Brain pericyte (primary cell): Measurements from ENCODE around the gene HOXD8.

Experiments
- DNase-seq: peaks from one replicate; pipeline ENCODE4 v3.0.0-alpha.2; 2012; ENCODE audit warnings: low read depth, low spot score

Gene HOXD8

DNA sequence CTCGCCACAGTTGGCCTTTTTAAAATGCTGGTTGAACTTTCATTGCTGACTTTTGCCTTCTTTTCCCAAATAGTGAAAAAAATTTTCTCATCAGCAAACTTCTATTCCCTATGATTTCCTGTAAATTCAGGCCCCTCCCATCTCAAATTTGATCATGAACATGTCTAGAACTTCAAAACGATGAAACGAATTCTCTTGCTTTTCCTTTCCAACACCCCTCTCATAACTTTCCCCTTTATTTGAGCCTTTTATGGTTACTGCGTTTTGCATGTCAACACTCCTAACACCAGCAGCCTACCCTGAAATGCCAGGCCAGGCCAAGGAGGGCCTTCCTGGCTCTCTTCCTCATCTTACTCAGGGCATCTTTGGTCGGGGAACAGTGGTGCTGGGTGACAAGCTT, 38.6 kb upstream of the HOXD8 start:
- no peak for DNase-seq

DNA sequence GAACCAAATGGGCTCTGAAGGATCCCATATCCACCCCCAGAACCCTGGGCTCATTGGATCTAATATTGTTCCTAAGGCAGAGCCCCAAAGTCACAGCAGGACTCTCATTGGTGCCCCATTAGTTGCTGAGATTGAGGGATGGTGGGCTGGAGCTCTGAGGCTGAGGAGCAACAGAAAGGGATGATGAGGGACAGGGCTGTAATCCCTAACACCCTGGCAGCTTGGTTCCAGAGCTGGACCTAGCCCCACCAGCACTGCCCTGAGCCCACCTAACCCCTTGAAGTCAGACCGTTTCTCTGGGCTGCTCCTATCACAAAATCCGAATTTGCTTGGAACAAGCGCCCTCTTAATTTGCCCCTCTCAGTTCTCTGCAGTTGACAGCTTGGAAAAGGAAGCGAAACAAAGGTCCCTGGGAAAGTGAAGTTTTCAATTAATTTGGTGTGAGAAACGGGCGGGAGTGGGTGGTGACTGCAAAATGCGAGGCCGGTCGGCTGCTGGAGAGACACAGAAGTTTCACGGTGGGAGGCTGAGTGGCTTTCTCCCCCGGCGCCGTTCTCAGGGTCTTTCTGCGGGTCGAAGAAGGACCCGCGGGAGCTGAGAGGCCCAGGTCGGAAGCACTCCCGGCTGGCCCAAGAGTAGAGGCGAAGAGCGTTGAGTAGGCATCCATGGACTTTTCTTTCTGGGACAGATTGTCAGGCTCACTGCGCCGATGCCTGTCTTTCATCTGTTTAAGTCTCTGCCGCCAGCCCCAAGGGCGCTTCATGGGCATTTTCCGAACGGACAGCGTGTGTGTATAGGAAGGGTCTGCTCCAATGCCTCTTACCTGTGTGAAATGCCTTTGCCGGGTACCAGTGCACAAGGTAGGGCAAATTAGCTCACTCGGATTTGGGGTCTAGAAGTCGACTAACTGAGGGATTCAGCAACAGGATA, 37.9 kb upstream of the HOXD8 start:
- no peak for DNase-seq

DNA sequence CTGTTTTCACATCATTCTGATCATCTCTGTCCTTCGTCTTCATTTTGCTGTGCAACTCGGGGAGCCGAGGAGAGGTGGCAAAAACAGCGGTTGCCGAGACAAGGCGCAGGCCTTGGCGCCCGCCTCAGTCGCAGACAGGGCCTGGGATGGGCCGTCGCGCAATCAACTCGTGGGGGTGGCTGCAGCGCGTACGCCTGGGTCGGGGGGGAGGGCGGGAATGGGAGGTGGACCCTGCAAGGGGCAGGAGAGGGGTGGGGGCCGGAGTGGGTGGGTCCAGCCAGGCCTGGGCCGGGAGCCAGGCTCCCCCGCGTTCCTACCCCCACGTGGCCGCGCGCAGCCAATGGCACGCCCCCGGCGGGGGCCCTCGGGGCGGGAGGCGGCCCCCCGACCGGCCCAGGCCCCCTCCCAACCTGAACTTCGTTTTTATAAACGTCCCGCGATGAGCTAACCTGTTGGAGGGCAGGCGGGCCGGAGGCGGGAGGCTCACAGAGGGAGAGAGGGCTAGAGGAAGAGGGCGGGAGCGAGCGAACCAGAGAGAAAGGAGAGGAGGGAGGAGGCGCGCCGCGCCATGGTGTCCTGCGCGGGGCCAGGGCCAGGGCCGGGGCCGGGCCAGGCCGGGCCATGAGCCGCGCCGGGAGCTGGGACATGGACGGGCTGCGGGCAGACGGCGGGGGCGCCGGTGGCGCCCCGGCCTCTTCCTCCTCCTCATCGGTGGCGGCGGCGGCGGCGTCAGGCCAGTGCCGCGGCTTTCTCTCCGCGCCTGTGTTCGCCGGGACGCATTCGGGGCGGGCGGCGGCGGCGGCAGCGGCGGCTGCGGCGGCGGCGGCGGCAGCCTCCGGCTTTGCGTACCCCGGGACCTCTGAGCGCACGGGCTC, 37.0 kb upstream of the HOXD8 start, which contains the start of gene HOXD13:
Gene HOXD13 (plus strand): TSS at position 452 of the 875 bp plus-strand sequence. CDS start 170 bp downstream, at position 622.
- no peak for DNase-seq

DNA sequence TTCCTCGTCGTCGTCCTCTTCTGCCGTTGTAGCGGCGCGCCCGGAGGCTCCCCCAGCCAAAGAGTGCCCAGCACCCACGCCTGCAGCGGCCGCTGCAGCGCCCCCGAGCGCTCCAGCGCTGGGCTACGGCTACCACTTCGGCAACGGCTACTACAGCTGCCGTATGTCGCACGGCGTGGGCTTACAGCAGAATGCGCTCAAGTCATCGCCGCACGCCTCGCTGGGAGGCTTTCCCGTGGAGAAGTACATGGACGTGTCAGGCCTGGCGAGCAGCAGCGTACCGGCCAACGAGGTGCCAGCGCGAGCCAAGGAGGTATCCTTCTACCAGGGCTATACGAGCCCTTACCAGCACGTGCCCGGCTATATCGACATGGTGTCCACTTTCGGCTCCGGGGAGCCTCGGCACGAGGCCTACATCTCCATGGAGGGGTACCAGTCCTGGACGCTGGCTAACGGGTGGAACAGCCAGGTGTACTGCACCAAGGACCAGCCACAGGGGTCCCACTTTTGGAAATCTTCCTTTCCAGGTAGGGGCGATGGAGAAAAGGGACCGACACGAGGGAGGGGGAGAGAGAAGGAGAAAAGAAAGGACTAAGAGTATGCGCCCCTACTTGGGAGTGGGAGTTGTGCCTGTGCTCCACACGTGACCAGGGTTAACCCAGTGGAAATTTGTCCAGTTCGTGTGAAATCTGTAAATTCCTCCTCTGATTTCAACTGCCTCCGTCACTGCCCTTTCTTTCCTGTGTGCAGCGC, 36.2 kb upstream of the HOXD8 start:
- DNase-seq, result no peak

DNA sequence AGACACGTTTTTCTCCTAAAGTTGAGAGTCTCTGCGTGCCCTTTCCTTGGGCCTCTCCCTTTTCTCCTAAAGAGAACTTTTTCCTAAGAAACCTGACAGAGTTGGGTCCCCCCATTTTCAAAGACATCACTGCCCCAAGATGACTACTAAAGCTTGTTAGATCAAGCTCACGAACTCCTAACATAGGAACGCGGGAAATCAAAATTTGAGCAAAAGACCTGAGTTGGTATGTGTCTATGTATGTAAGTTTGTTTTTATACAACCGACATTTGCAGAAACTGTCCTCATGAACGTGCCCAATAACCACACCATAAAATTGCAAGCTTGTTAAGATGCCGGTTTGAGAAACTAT, 35.6 kb upstream of the HOXD8 start:
- DNase-seq, result no peak

DNA sequence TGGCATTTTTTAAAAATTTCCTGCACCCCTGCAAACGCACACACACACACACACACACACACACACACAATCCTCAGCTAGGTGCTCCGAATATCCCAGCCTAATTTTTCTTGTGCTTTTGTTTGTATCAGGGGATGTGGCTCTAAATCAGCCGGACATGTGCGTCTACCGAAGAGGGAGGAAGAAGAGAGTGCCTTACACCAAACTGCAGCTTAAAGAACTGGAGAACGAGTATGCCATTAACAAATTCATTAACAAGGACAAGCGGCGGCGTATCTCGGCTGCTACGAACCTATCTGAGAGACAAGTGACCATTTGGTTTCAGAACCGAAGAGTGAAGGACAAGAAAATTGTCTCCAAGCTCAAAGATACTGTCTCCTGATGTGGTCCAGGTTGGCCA, 35.2 kb upstream of the HOXD8 start:
- DNase-seq, result no peak

DNA sequence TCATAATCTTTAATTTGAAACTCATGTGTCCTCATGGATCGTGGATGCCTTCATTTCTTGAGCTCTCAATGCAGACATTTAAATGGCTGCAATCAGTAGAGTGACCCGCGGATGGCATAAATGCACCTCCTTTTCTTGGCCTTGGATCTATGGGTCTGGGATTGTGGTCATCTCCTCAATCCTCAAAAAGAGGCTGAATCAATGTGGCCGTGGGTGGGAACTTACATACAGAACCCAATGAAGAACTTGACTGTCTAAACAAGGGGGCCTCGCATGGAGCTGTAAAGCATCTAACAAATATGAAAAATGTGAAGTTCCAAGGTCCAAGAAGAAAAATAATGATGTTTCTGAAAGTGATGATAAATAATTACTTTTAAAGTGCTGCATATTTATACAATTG, 34.1 kb upstream of the HOXD8 start:
- no peak for DNase-seq

DNA sequence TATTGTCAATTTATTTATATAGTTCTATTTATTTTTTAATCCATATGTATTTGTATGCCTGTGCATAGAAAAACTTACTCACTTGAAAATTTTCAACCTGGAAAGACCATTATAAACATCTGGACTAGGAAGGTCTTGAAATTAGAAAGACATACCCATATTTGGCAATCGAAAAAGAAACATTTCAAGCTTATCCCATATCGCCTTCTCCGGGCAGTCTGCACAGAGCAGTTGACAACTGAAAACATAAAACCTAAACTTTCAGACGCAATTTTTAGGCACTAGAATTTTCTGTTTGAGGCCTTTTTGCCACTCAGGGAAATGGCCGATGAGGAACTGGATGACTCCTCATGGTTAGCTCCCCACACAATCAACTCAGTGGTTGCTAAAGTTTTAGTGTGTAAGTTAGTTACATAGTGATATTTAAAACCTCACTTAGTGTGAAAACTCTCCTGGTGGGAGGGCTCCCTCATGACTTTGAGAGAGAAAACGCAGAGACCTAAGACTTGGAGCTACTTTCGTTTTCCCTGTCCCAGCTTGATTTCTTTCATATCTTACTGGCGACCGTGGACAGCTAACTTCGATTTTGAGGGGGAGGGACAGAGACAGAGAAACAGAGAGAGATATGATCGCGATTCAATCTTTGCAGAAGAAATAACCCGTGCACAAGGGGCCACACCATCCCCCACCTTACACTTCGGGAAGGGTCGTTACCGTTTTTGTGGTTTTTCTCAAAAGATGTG, 33.1 kb upstream of the HOXD8 start:
- no peak for DNase-seq

DNA sequence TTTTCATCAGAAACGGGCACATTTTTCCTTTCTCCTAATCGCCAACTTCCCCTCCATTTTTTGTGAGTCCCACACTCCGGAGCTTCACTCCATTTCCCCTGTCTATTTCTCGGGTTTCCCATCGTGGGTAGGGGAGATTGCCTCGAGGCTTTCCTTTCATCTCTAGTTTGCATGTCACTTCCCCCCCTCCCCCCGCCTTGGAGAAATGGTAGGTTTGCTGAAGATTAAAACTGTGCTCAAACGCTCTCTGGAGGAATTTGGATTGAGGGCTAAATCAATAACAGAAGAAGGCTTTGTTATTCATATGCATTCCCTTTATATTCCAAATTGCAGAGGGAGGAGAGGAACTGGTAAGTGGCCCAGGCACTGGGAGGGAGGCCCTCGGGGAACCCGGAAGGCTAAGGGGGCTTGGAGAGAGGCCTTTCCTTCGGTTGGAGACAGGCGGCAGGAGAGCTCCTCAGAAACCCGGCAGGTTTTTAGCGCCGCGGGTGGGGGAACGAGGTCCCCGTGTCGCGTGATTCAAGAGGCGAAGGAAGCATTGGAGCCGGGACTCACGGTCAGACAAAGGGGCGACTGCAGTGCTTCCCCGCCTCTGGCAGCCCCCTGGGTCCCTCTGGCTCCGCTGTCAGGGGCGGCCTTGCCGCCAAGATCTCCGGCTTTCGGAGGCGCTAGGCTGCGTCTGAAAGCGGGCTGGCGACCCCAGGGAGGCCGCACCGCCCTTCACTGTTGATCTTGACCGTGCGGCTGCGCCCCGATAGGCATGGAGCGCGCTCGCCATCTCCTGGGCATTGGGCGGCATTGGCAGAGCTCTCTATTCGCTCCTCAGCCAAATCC, 32.3 kb upstream of the HOXD8 start:
- DNase-seq, result peak; percentile 20

DNA sequence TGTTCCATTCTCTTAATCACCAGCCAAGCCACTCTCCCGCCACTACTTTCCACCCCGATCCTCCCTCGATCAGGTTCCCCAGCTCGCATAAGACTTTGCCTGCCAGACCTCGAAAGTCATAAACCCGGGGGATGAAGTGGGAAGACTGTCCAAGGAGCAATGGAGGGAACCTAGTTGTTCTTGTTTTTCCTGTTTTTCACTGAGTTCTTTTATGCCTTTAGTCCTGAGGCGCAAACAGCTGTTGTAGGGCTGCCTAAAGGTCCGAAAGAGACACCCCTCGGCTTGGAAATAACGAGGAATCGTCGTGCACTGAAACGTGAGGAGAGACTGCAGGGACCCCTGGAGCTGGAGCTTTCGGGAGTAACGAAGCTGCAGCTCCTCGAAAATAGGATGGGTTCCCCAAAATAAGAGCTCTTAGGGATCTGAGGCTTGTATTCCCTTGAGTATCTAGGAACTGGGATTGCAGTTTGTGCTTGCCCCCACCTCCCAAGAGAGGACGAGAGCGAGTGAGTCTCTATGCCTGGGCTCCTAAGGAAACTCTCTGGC, 31.6 kb upstream of the HOXD8 start:
- DNase-seq, result no peak

DNA sequence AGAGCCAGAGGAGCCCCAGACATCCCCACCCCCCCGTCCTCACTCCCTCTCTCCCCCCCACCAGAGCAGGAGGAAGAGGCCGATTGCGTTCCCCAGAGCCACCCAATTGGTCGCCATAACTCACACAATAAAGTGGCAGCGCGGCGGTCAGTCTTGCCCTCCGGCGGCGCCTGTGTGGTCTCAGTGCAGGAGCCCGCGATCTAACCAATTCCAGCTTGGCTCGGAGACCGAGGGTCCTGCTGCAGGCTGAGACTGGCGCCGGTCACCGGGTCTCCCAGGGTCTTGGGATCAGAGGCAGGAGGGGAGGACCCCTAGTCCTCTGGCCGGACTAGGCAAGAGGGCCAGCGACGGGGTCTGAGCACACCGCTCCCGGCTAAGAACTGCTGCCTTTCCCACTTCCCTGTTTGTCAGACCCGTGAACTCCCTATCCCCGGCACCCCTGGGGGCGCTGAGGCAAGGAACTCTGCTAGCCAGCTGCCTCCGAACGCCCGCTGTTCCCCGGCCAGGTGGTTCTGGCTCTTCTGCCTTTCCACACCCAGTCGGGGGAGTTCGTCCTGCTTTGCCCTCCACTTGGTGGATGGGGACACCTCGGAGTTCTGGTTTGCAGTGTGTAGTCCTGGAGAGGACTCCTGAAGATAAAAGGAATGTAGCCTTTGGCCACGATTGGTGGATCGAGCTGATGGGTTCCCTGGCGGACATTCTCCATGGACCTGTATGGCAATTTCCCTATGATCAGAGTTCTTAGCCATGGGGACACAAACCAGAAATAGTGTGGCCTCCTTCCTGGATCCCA, 30.9 kb upstream of the HOXD8 start:
- DNase-seq, result no peak

DNA sequence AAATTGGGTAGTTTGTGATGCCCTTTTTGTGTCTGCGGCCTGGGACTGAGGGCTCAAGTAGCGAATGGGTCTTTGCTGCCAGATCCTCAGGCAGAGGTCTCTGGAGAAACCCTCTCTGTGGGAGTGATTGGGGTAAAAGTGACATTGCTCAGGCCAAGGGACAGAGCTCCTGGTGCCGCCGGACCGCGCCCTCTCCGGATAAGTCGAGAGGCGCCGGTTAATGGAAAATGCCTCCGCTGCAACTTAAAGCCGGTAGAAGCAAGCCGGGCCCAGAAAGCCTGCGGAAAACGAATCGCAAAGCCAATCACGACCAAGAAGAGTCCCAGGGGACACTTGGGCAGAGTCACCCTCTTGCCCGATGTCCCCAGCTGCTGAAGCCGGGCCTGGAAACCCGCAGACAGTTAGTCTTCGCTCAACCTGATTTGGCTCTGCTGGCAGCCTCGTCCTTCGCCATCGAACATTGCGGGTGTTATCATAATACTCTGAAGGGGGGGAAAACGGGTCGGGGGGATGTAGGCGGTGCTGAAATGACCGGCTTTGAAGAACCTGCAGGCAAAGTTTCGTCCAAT, 30.3 kb upstream of the HOXD8 start:
- no peak for DNase-seq

DNA sequence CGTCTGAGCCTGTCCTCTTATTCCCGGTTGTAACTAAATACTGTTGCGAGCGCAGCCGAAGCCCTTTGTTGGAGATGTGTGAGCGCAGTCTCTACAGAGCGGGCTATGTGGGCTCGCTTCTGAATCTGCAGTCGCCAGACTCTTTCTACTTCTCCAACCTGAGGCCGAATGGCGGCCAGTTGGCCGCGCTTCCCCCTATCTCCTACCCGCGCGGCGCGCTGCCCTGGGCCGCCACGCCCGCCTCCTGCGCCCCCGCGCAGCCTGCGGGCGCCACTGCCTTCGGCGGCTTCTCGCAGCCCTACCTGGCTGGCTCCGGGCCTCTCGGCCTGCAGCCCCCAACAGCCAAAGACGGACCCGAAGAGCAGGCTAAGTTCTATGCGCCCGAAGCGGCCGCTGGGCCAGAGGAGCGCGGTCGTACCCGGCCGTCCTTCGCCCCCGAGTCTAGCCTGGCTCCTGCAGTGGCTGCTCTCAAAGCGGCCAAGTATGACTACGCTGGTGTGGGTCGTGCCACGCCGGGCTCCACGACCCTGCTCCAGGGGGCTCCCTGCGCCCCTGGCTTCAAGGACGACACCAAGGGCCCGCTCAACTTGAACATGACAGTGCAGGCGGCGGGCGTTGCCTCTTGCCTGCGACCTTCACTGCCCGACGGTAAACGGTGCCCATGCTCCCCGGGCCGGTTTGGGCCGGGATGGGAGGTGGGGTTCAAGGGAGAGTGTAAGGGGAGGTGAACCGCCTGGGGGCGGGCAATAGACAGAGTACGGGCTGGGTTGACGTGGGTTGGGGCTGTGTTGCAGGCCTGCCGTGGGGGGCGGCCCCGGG, 29.6 kb upstream of the HOXD8 start, which contains the start of gene HOXD12:
Gene HOXD12 (plus strand): TSS at position 68 of the 819 bp plus-strand sequence. CDS start 7 bp downstream, at position 75.
- no peak for DNase-seq

DNA sequence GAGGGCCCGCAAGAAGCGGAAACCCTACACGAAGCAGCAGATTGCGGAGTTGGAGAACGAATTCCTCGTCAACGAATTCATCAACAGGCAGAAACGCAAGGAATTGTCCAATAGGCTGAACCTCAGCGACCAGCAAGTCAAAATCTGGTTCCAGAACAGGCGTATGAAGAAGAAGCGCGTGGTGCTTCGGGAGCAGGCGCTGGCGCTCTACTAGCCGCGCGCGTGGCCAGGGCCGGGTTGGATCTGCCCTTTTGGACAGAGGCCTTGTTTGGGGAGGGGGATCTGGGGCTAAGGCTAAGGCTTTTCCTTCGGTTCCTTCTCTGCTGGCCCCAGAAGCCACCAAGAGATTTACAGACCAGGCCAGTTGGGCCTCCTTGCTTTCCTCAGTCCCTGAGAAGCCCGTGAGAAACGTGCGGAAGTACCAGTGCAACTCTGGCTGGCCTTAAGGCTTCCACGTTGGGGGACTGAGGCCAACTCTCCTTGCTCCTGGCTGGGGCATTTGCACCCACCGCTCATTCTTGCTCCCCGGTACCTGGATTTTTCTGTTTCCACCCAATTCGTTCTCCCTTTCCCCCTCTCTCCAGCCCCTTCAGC, 28.9 kb upstream of the HOXD8 start:
- no peak for DNase-seq

DNA sequence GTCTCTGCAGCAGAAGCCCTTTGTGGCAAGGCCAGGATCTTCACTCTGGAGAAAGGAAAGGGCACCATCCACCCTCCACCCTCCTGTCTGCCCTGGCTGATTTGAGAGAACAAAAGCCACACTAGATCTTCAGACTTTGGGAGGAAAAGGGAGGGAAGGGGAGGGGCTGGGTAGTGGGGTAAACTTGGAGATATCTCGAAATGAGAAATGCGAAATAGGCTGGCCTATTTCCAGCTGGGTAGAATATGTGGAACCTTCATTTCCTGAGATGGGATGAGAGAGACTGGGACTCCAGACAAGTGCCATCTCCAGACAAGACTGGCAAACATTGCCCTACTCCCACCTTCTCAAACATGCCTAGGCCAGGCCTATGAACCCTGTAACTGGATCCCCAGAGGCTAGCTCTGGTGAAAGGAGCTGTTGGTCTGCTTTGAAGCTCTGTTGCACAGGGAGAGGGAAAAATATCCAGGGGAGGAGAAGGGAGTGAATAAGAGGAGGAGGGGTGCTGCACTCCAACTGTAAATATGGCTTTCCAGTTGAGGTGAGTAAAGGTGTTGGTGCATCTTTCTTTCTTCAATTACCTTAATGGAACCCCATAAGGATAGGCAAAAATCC, 28.2 kb upstream of the HOXD8 start:
- DNase-seq, result no peak

DNA sequence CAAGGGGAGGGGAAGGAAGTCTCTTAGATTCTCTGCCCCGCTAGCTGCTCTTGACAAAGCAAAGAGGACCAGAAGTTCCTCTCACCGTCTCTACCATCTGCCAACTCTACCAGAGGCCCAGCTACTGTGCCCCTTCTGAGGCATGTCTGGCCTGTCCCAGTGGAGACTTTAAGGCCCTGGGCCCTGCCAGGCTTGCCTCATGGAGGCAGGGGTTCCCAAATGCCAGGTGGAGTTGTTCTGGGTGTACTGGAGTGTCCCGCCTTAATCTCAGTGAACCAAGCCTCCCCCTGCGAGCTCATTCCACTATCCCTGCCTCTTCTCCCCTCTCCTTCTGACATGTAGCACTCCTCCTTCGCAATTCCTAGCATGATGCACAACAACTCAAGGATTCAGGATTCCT, 27.7 kb upstream of the HOXD8 start:
- DNase-seq, result no peak

DNA sequence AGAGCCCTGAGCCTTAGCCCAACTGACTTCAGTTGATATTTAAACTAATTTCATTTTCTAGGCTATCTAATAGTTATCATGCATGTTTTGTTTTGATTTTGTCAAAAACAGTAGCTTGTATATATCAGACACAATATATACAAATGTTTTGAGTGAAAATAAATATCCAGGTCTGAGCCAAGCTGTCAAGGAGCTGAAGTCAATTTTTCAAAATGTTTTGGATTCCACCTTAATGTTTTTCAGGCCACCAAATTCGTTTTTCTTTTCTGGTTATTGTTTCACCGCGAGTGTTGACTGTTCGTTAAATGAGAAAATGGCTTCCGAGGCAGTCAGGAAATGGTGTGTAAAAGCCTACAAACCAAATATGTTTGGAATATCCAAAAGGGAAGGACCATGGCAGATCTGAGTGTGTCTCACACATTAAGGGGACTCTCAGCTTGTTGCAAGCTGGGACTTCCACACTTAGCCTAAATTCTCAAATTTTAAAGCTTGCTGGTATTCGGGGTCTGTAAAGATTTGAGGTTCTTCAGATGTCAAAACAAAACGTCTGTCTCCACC, 27.1 kb upstream of the HOXD8 start:
- no peak for DNase-seq
